NCI-H2227 (cell line): ENCODE results near the gene NKX1-2.

Experiments
- DNase-seq: peaks from one replicate; lab custom pipeline; 2025; ENCODE audit not compliant: unreplicated experiment; lab: John Stamatoyannopoulos, UW

The NKX1-2 gene

GRCh38 chr10:124418726-124419501 is 30.9 kb downstream of the NKX1-2 start, which contains the start of gene OAT:
Gene OAT (minus strand): TSS chr10:124418923. CDS start chr10:124412171, 6,752 bp downstream.
- peak; percentile 97 for DNase-seq

- DNase-seq: peak; percentile 63
Observed at GRCh38 chr10:124417895-124418725, 31.7 kb downstream of the NKX1-2 start.

GRCh38 chr10:124416733-124417132 is 33.1 kb downstream of the NKX1-2 start:
- DNase-seq: no peak

- DNase-seq: no peak
Observed at GRCh38 chr10:124415210-124415609, 34.6 kb downstream of the NKX1-2 start.

GRCh38 chr10:124414076-124414475 is 35.8 kb downstream of the NKX1-2 start:
- no peak for DNase-seq

- DNase-seq: no peak
Observed at GRCh38 chr10:124409696-124410095, 40.1 kb downstream of the NKX1-2 start.

GRCh38 chr10:124408357-124408756 is 41.5 kb downstream of the NKX1-2 start:
- DNase-seq: no peak

GRCh38 chr10:124407456-124407855 is 42.4 kb downstream of the NKX1-2 start:
- no peak for DNase-seq

GRCh38 chr10:124403548-124403947 is 46.3 kb downstream of the NKX1-2 start:
- DNase-seq: peak; percentile 86

- DNase-seq: no peak
Observed at GRCh38 chr10:124402273-124402672, 47.6 kb downstream of the NKX1-2 start.

GRCh38 chr10:124401633-124402032 is 48.2 kb downstream of the NKX1-2 start:
- no peak for DNase-seq
